PC-3 (cell line): ENCODE data around the gene BMP5.

Source experiments
- CTCF ChIP-seq: fragments of 300-600 bp; sonication (generic); conservative IDR thresholded peaks from 2 replicates; pipeline ENCODE4 v1.5.1; 2017; ENCODE audit warnings: antibody characterized with exemption, low read depth, mild to moderate bottlenecking, low read length
- EZH2 ChIP-seq: fragments of 300-600 bp; sonication (generic); IDR thresholded peaks from one replicate; pipeline ENCODE4 v1.6.1; 2017; ENCODE audit warnings: antibody characterized with exemption, mild to moderate bottlenecking, low read length; ENCODE audit not compliant: unreplicated experiment
- EZH2phosphoT487 ChIP-seq: fragments of 300-600 bp; sonication (generic); IDR thresholded peaks from 2 replicates; pipeline ENCODE4 v1.6.1; 2018; ENCODE audit warnings: mild to moderate bottlenecking, antibody characterized with exemption, low read length, borderline replicate concordance

GRCh38 chr6:55729665-55730064, 145.7 kb downstream of the BMP5 start:
- no peak for TF ChIP-seq EZH2
- TF ChIP-seq CTCF, result no peak
- no peak for TF ChIP-seq EZH2phosphoT487
